Tibial nerve (tissue), 4 donors: ENCODE results near the gene LARP6.

Source experiments
- CTCF ChIP-seq, 5 experiments: fragments of 200-600 bp in 3 of 5; fragments of 450-650 bp in 2 of 5; sonication (generic) in 3 of 5; IDR thresholded peaks; one replicate each; pipeline ENCODE4 v1.5.1; 2016 to 2019; ENCODE audit warnings: antibody characterized with exemption in 5 of 5, mild to moderate bottlenecking in 3 of 5, moderate library complexity in 2 of 5
- EP300 ChIP-seq, 2 donors: sonication (generic); formaldehyde crosslinking; IDR thresholded peaks; one replicate each; pipeline ENCODE4 v1.6.1; 2017; ENCODE audit warnings: antibody characterized with exemption in 2 of 2, mild to moderate bottlenecking in 1 of 2
- POLR2A ChIP-seq, 2 donors: fragments of 450-650 bp; IDR thresholded peaks; one replicate each; pipeline ENCODE4 v1.6.1; 2017; ENCODE audit warnings: antibody characterized with exemption in 2 of 2, mild to moderate bottlenecking in 2 of 2, moderate library complexity in 2 of 2

GRCh38 chr15:70855764-70856163, 1.8 kb upstream of the LARP6 start:
- TF ChIP-seq CTCF (IDR thresholded peaks at IDR 0.05): no peak
- TF ChIP-seq POLR2A (IDR thresholded peaks at IDR 0.05): no peak
- TF ChIP-seq EP300 (IDR thresholded peaks at IDR 0.05): no peak
